HEK293 (cell line): Measurements from ENCODE around the gene WDR82.

Experiments
- CTCF ChIP-seq: fragments of 450-650 bp; formaldehyde crosslinking; IDR thresholded peaks from 2 replicates; pipeline ENCODE4 v1.5.1; 2016; ENCODE audit warnings: missing biosample characterization, missing genetic modification characterization
- PBX3 ChIP-seq: sonication (generic); formaldehyde crosslinking; IDR thresholded peaks from 2 replicates; pipeline ENCODE4 v1.8.1; 2022; ENCODE audit warnings: mild to moderate bottlenecking, moderate library complexity, missing genetic modification reagents
- PRDM1 ChIP-seq: fragments of 450-650 bp; formaldehyde crosslinking; IDR thresholded peaks from 2 replicates; pipeline ENCODE4; 2016; ENCODE audit warnings: missing biosample characterization, missing genetic modification characterization
- SALL2 ChIP-seq: fragments of 450-650 bp; formaldehyde crosslinking; IDR thresholded peaks from 2 replicates; pipeline ENCODE4 v1.5.0; 2017; ENCODE audit warnings: missing biosample characterization, mild to moderate bottlenecking, missing genetic modification characterization, borderline replicate concordance
- ZNF155 ChIP-seq: fragments of 450-650 bp; formaldehyde crosslinking; IDR thresholded peaks from 2 replicates; pipeline ENCODE4 v1.5.1; 2016; ENCODE audit warnings: missing biosample characterization, missing genetic modification characterization
- ZNF174 ChIP-seq: fragments of 450-650 bp; formaldehyde crosslinking; IDR thresholded peaks from 2 replicates; pipeline ENCODE4 v1.5.0; 2017; ENCODE audit warnings: missing biosample characterization, mild to moderate bottlenecking, missing genetic modification characterization
- ZNF426 ChIP-seq: fragments of 450-650 bp; formaldehyde crosslinking; IDR thresholded peaks from 2 replicates; pipeline ENCODE4 v1.5.1; 2017; ENCODE audit warnings: missing biosample characterization, missing genetic modification characterization, mild to moderate bottlenecking, inconsistent platforms, moderate library complexity
- ZNF670 ChIP-seq: fragments of 450-650 bp; formaldehyde crosslinking; IDR thresholded peaks from 2 replicates; pipeline ENCODE4 v1.5.1; 2016; ENCODE audit warnings: missing biosample characterization, missing genetic modification characterization, low read depth
- ZNF76 ChIP-seq: fragments of 450-650 bp; formaldehyde crosslinking; IDR thresholded peaks from 2 replicates; pipeline ENCODE4; 2016; ENCODE audit warnings: low read depth, missing biosample characterization, missing genetic modification characterization, borderline replicate concordance
- ZNF792 ChIP-seq: fragments of 450-650 bp; formaldehyde crosslinking; IDR thresholded peaks from 2 replicates; pipeline ENCODE4 v1.5.1; 2016; ENCODE audit warnings: missing biosample characterization, missing genetic modification characterization
- ZXDB ChIP-seq: fragments of 450-650 bp; formaldehyde crosslinking; IDR thresholded peaks from 2 replicates; pipeline ENCODE4 v1.5.1; 2016; ENCODE audit warnings: missing biosample characterization, missing genetic modification characterization
- TF ChIP-seq, protein P1 (sequence below): fragments of 450-650 bp; formaldehyde crosslinking; IDR thresholded peaks from 2 replicates; pipeline ENCODE4 v1.5.1; 2016; ENCODE audit warnings: missing biosample characterization, missing genetic modification characterization

GRCh38 chr3:52269776-52270175 is 8.7 kb downstream of the WDR82 start:
- TF ChIP-seq ZNF155 (no peak), CTCF (tag by site-specific recombination) (no peak), PRDM1 (tag by site-specific recombination) (no peak), ZXDB (tag by site-specific recombination) (no peak), ZNF670 (tag by site-specific recombination) (no peak), ZNF76 (tag by site-specific recombination) (no peak), ZNF174 (tag by site-specific recombination) (no peak), ZNF792 (tag by site-specific recombination) (no peak), SALL2 (tag by site-specific recombination) (no peak), ZNF426 (tag by site-specific recombination) (no peak), PBX3 (no peak)
- TF ChIP-seq, protein P1, sequence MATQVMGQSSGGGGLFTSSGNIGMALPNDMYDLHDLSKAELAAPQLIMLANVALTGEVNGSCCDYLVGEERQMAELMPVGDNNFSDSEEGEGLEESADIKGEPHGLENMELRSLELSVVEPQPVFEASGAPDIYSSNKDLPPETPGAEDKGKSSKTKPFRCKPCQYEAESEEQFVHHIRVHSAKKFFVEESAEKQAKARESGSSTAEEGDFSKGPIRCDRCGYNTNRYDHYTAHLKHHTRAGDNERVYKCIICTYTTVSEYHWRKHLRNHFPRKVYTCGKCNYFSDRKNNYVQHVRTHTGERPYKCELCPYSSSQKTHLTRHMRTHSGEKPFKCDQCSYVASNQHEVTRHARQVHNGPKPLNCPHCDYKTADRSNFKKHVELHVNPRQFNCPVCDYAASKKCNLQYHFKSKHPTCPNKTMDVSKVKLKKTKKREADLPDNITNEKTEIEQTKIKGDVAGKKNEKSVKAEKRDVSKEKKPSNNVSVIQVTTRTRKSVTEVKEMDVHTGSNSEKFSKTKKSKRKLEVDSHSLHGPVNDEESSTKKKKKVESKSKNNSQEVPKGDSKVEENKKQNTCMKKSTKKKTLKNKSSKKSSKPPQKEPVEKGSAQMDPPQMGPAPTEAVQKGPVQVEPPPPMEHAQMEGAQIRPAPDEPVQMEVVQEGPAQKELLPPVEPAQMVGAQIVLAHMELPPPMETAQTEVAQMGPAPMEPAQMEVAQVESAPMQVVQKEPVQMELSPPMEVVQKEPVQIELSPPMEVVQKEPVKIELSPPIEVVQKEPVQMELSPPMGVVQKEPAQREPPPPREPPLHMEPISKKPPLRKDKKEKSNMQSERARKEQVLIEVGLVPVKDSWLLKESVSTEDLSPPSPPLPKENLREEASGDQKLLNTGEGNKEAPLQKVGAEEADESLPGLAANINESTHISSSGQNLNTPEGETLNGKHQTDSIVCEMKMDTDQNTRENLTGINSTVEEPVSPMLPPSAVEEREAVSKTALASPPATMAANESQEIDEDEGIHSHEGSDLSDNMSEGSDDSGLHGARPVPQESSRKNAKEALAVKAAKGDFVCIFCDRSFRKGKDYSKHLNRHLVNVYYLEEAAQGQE = no peak
